Thyroid gland (tissue), 4 donors: ENCODE data around the gene SNX2.

Experiments used
- POLR2A ChIP-seq, 2 donors: fragments of 450-650 bp; IDR thresholded peaks; one replicate each; pipeline ENCODE4 v1.6.1; 2017; ENCODE audit warnings: antibody characterized with exemption in 2 of 2, mild to moderate bottlenecking in 2 of 2, moderate library complexity in 1 of 2
- TF ChIP-seq, protein P1 (sequence below), 6 experiments: fragments of 200-600 bp in 3 of 6; fragments of 450-650 bp in 3 of 6; sonication (generic) in 3 of 6; IDR thresholded peaks; one replicate each; pipeline ENCODE4 v1.5.1; 2016 to 2019; ENCODE audit warnings: antibody characterized with exemption in 6 of 6, mild to moderate bottlenecking in 2 of 6, inconsistent platforms in 1 of 6, moderate library complexity in 1 of 6

- TF ChIP-seq, protein P1, sequence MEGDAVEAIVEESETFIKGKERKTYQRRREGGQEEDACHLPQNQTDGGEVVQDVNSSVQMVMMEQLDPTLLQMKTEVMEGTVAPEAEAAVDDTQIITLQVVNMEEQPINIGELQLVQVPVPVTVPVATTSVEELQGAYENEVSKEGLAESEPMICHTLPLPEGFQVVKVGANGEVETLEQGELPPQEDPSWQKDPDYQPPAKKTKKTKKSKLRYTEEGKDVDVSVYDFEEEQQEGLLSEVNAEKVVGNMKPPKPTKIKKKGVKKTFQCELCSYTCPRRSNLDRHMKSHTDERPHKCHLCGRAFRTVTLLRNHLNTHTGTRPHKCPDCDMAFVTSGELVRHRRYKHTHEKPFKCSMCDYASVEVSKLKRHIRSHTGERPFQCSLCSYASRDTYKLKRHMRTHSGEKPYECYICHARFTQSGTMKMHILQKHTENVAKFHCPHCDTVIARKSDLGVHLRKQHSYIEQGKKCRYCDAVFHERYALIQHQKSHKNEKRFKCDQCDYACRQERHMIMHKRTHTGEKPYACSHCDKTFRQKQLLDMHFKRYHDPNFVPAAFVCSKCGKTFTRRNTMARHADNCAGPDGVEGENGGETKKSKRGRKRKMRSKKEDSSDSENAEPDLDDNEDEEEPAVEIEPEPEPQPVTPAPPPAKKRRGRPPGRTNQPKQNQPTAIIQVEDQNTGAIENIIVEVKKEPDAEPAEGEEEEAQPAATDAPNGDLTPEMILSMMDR (IDR thresholded peaks at IDR 0.05), result no peak
- no peak for TF ChIP-seq POLR2A (IDR thresholded peaks at IDR 0.05)
These were observed 69.4 kb downstream of the SNX2 start for GRCh38 chr5:122844136-122844909.
